ENCODE data around the gene ETF1. TPM values are rescaled to one million over a fixed set of nuclear protein-coding genes. Genes with fewer than 3 reads are reported as not detected.

Gene ETF1
- total and polyA plus RNA-seq, 9 of the 15 experiments (the other 6 are each of a cell fraction or from before 2014, with no cell fraction given): 53.7 to 209 (median 164) TPM

DNA sequence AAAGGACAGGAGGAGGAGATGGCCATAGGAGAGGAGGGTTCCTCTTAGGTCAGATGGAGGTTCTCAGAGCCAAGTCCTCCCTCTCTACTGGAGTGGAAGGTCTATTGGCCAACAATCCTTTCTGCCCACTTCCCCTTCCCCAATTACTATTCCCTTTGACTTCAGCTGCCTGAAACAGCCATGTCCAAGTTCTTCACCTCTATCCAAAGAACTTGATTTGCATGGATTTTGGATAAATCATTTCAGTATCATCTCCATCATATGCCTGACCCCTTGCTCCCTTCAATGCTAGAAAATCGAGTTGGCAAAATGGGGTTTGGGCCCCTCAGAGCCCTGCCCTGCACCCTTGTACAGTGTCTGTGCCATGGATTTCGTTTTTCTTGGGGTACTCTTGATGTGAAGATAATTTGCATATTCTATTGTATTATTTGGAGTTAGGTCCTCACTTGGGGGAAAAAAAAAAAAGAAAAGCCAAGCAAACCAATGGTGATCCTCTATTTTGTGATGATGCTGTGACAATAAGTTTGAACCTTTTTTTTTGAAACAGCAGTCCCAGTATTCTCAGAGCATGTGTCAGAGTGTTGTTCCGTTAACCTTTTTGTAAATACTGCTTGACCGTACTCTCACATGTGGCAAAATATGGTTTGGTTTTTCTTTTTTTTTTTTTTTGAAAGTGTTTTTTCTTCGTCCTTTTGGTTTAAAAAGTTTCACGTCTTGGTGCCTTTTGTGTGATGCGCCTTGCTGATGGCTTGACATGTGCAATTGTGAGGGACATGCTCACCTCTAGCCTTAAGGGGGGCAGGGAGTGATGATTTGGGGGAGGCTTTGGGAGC lies 74.7 kb downstream of the ETF1 start (continued):
- TF ChIP-seq, protein P1, sequence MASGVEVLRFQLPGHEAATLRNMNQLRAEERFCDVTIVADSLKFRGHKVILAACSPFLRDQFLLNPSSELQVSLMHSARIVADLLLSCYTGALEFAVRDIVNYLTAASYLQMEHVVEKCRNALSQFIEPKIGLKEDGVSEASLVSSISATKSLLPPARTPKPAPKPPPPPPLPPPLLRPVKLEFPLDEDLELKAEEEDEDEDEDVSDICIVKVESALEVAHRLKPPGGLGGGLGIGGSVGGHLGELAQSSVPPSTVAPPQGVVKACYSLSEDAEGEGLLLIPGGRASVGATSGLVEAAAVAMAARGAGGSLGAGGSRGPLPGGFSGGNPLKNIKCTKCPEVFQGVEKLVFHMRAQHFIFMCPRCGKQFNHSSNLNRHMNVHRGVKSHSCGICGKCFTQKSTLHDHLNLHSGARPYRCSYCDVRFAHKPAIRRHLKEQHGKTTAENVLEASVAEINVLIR (CRISPR knock-in tag; IDR thresholded peaks at IDR 0.05): no peak
- TF ChIP-seq SMARCC2 (IDR thresholded peaks at IDR 0.05; ENCODE audit: low read depth) (no peak), ZZZ3 (IDR thresholded peaks at IDR 0.05) (no peak), POLR2AphosphoS2 (IDR thresholded peaks at IDR 0.05; ENCODE audit: low read length) (peak; percentile 84; the same call in 1 of the 2 replicates), MAZ (CRISPR knock-in tag; conservative IDR thresholded peaks at IDR 0.05 in 1 of 2, IDR thresholded peaks at IDR 0.05 in 1 of 2) (no peak), MCM2 (IDR thresholded peaks at IDR 0.05; ENCODE audit: low read depth) (no peak), YY1 (IDR thresholded peaks at IDR 0.05; ENCODE audit: borderline replicate concordance in 1 of 3, control insufficient read depth in 1 of 3, extremely low read depth in 1 of 3, insufficient read depth in 3 of 3, insufficient read length in 1 of 3, insufficient replicate concordance in 2 of 3, low read depth in 1 of 3, low read length in 2 of 3) (peak in 2 of 3 experiments; percentile 38 to 74), PTBP1 (IDR thresholded peaks at IDR 0.05; ENCODE audit: low read depth, low read length) (peak; percentile 82), LARP7 (IDR thresholded peaks at IDR 0.05) (no peak), TEAD1 (CRISPR knock-in tag; IDR thresholded peaks at IDR 0.05) (0 out of 4 replicates have a peak, but pooled peaks of 1 of the 2 experiments have one; percentile 51), HDAC2 (IDR thresholded peaks at IDR 0.05) (no peak), ZNF239 (CRISPR knock-in tag; IDR thresholded peaks at IDR 0.05) (no peak), CBFA2T3 (IDR thresholded peaks at IDR 0.05) (no peak), ZNF232 (CRISPR knock-in tag; IDR thresholded peaks at IDR 0.05) (no peak), PHB (CRISPR knock-in tag; IDR thresholded peaks at IDR 0.05) (no peak), MEIS2 (IDR thresholded peaks at IDR 0.05; ENCODE audit: partially characterized antibody) (no peak)
- TF ChIP-seq, protein P2, sequence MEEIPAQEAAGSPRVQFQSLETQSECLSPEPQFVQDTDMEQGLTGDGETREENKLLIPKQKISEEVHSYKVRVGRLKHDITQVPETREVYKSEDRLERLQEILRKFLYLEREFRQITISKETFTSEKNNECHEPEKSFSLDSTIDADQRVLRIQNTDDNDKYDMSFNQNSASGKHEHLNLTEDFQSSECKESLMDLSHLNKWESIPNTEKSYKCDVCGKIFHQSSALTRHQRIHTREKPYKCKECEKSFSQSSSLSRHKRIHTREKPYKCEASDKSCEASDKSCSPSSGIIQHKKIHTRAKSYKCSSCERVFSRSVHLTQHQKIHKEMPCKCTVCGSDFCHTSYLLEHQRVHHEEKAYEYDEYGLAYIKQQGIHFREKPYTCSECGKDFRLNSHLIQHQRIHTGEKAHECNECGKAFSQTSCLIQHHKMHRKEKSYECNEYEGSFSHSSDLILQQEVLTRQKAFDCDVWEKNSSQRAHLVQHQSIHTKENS (CRISPR knock-in tag; IDR thresholded peaks at IDR 0.05): no peak
- TF ChIP-seq, protein P3, sequence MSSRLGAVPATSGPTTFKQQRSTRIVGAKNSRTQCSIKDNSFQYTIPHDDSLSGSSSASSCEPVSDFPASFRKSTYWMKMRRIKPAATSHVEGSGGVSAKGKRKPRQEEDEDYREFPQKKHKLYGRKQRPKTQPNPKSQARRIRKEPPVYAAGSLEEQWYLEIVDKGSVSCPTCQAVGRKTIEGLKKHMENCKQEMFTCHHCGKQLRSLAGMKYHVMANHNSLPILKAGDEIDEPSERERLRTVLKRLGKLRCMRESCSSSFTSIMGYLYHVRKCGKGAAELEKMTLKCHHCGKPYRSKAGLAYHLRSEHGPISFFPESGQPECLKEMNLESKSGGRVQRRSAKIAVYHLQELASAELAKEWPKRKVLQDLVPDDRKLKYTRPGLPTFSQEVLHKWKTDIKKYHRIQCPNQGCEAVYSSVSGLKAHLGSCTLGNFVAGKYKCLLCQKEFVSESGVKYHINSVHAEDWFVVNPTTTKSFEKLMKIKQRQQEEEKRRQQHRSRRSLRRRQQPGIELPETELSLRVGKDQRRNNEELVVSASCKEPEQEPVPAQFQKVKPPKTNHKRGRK (tag; IDR thresholded peaks at IDR 0.05): no peak
- TF ChIP-seq, protein P4, sequence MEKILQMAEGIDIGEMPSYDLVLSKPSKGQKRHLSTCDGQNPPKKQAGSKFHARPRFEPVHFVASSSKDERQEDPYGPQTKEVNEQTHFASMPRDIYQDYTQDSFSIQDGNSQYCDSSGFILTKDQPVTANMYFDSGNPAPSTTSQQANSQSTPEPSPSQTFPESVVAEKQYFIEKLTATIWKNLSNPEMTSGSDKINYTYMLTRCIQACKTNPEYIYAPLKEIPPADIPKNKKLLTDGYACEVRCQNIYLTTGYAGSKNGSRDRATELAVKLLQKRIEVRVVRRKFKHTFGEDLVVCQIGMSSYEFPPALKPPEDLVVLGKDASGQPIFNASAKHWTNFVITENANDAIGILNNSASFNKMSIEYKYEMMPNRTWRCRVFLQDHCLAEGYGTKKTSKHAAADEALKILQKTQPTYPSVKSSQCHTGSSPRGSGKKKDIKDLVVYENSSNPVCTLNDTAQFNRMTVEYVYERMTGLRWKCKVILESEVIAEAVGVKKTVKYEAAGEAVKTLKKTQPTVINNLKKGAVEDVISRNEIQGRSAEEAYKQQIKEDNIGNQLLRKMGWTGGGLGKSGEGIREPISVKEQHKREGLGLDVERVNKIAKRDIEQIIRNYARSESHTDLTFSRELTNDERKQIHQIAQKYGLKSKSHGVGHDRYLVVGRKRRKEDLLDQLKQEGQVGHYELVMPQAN (IDR thresholded peaks at IDR 0.05; ENCODE audit: borderline replicate concordance): no peak
- TF ChIP-seq, protein P5, sequence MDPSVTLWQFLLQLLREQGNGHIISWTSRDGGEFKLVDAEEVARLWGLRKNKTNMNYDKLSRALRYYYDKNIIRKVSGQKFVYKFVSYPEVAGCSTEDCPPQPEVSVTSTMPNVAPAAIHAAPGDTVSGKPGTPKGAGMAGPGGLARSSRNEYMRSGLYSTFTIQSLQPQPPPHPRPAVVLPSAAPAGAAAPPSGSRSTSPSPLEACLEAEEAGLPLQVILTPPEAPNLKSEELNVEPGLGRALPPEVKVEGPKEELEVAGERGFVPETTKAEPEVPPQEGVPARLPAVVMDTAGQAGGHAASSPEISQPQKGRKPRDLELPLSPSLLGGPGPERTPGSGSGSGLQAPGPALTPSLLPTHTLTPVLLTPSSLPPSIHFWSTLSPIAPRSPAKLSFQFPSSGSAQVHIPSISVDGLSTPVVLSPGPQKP (CRISPR knock-in tag; IDR thresholded peaks at IDR 0.05): no peak
